Retina (tissue), 1 donor: ENCODE measurements around the gene EML6.

Source experiments
- DNase-seq: peaks from one replicate; pipeline ENCODE4 v3.0.0-alpha.2; 2016

Gene EML6

GRCh38 chr2:54891909-54892308 is 168.4 kb downstream of the EML6 start:
- no peak for DNase-seq

- DNase-seq: no peak
These were observed 171.0 kb downstream of the EML6 start for GRCh38 chr2:54894467-54894866.

- DNase-seq: no peak
These were observed 172.3 kb downstream of the EML6 start for GRCh38 chr2:54895730-54896129.

GRCh38 chr2:54897420-54898310 is 174.2 kb downstream of the EML6 start:
- DNase-seq: no peak

- no peak for DNase-seq
These were observed 175.2 kb downstream of the EML6 start for GRCh38 chr2:54898456-54899226.

GRCh38 chr2:54899576-54900200 is 176.2 kb downstream of the EML6 start:
- peak; percentile 15 for DNase-seq

- DNase-seq: no peak
These were observed 177.9 kb downstream of the EML6 start for GRCh38 chr2:54901224-54901986.

GRCh38 chr2:54902763-54903162 is 179.3 kb downstream of the EML6 start:
- no peak for DNase-seq

- no peak for DNase-seq
These were observed 180.5 kb downstream of the EML6 start for GRCh38 chr2:54903736-54904554.

GRCh38 chr2:54904836-54905235 is 181.4 kb downstream of the EML6 start:
- no peak for DNase-seq

GRCh38 chr2:54906716-54907115 is 183.3 kb downstream of the EML6 start:
- DNase-seq: no peak

GRCh38 chr2:54907663-54908062 is 184.2 kb downstream of the EML6 start:
- DNase-seq: no peak

- DNase-seq: no peak
These were observed 185.1 kb downstream of the EML6 start for GRCh38 chr2:54908591-54908990.

GRCh38 chr2:54909001-54909400 is 185.5 kb downstream of the EML6 start:
- no peak for DNase-seq

GRCh38 chr2:54912305-54912704 is 188.8 kb downstream of the EML6 start:
- DNase-seq: no peak

- no peak for DNase-seq
These were observed 189.4 kb downstream of the EML6 start for GRCh38 chr2:54912893-54913292.

GRCh38 chr2:54914637-54915036 is 191.2 kb downstream of the EML6 start:
- DNase-seq: no peak

- no peak for DNase-seq
These were observed 191.6 kb downstream of the EML6 start for GRCh38 chr2:54915101-54915500.

GRCh38 chr2:54916637-54917036 is 193.2 kb downstream of the EML6 start:
- no peak for DNase-seq

GRCh38 chr2:54918647-54919280 is 195.3 kb downstream of the EML6 start:
- DNase-seq: no peak

- DNase-seq: no peak
These were observed 197.2 kb downstream of the EML6 start for GRCh38 chr2:54920660-54921059.
